Measurements from ENCODE around the gene EIF6.

EIF6 gene

GRCh38 chr20:35284992-35285805 is 627 bp upstream of the EIF6 start:
- TF ChIP-seq GATA3 (IDR thresholded peaks at IDR 0.05; ENCODE audit: low read depth, low read length) = no peak
- TF ChIP-seq GATA2 (IDR thresholded peaks at IDR 0.05; ENCODE audit: low read depth, low read length) = no peak

GRCh38 chr20:35283441-35284266 is 918 bp downstream of the EIF6 start:
- TF ChIP-seq GATA2 (IDR thresholded peaks at IDR 0.05; ENCODE audit: low read depth, low read length) = no peak
- no peak for TF ChIP-seq GATA3 (IDR thresholded peaks at IDR 0.05; ENCODE audit: low read depth, low read length)

GRCh38 chr20:35281506-35282101 is 3.0 kb downstream of the EIF6 start:
- TF ChIP-seq GATA3 (IDR thresholded peaks at IDR 0.05; ENCODE audit: low read depth, low read length) = no peak
- TF ChIP-seq GATA2 (IDR thresholded peaks at IDR 0.05; ENCODE audit: low read depth, low read length) = no peak

DNA sequence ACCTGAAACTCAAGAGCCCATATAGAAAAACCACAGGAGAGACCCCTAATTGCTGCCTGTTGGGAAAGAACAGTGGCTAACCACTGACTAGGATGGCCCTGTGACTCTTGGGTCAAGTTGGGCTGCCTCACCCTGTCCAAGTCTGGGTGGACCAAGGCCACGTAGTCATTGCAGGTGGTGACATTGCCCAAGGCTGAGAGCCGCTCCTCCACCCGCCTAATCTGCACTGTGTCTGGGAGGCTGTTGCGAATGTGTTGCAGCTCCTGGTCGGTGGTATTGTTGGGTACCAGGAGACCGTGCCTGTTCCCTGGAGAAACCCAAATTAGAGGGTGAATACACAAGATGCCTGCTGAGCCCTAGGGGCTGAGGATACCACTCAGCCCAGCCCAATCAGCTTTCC is 4.0 kb downstream of the EIF6 start:
- TF ChIP-seq GATA2 (IDR thresholded peaks at IDR 0.05; ENCODE audit: low read depth, low read length) (no peak), GATA3 (IDR thresholded peaks at IDR 0.05; ENCODE audit: low read depth, low read length) (no peak)

GRCh38 chr20:35279533-35280174 is 4.9 kb downstream of the EIF6 start:
- no peak for TF ChIP-seq GATA2 (IDR thresholded peaks at IDR 0.05; ENCODE audit: low read depth, low read length)
- TF ChIP-seq GATA3 (IDR thresholded peaks at IDR 0.05; ENCODE audit: low read depth, low read length) = no peak

- no peak for TF ChIP-seq GATA2 (IDR thresholded peaks at IDR 0.05; ENCODE audit: low read depth, low read length)
- no peak for TF ChIP-seq GATA3 (IDR thresholded peaks at IDR 0.05; ENCODE audit: low read depth, low read length)
Measured at GRCh38 chr20:35279040-35279439, 5.5 kb downstream of the EIF6 start.

GRCh38 chr20:35277531-35278395 is 6.8 kb downstream of the EIF6 start, which contains the start of gene MMP24OS:
Gene MMP24OS, minus strand, starts transcription at chr20:35278122. Its CDS starts 193 bp downstream, at chr20:35277929.
- TF ChIP-seq GATA3 (IDR thresholded peaks at IDR 0.05; ENCODE audit: low read depth, low read length) (no peak), GATA2 (IDR thresholded peaks at IDR 0.05; ENCODE audit: low read depth, low read length) (no peak)

DNA sequence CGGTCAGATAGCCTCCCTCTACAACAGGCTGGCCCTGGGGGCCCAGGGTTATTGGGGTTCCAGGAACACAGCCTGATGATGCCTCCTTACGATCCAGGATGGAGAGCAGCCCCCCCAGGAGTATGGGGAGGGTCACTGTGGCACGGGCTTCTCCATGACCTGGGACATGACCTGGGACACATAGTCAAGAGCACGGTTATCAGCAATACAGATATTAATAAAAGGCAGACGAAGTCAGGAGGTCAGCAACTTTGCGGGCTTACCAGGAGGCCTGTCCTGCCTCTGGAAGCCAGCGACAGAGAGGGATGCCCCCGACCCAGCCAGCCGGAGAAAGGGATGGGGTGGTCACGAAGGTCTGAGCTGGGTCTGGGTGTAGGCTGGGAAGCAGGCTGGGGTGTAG is 7.4 kb downstream of the EIF6 start:
- TF ChIP-seq GATA3 (IDR thresholded peaks at IDR 0.05; ENCODE audit: low read depth, low read length) = no peak

DNA sequence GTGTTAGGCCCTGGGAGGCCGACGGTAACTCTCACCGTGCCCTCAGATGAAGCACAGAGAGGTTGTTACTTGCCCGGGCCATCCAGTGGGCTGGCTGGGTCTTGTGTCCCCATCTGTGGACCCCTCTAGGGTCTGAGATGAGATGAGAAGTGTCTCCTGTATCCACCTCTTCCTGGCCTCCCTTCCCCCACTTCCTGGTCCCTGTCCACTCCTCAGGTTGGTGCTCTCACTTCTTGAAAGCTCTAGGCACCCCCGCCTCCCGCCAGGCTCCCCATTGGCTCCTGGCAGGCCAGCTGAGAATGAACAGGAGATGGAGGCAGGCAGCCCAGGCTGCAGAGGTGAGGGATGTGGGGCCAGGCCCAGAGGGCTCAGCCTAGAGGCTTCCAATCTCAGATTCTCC is 8.2 kb downstream of the EIF6 start:
- no peak for TF ChIP-seq GATA2 (IDR thresholded peaks at IDR 0.05; ENCODE audit: low read depth, low read length)
- no peak for TF ChIP-seq GATA3 (IDR thresholded peaks at IDR 0.05; ENCODE audit: low read depth, low read length)

- TF ChIP-seq GATA3 (IDR thresholded peaks at IDR 0.05; ENCODE audit: low read depth, low read length) (no peak), GATA2 (IDR thresholded peaks at IDR 0.05; ENCODE audit: low read depth, low read length) (no peak)
Measured at GRCh38 chr20:35275741-35276251, 8.8 kb downstream of the EIF6 start.

GRCh38 chr20:35274172-35275092 is 10.1 kb downstream of the EIF6 start:
- TF ChIP-seq GATA3 (IDR thresholded peaks at IDR 0.05; ENCODE audit: low read depth, low read length) (no peak), GATA2 (IDR thresholded peaks at IDR 0.05; ENCODE audit: low read depth, low read length) (no peak)

All from SH-SY5Y (cell line).